Upper lobe of left lung (tissue), 4 donors: Measurements from ENCODE around the gene C5orf63.

Source experiments
- CTCF ChIP-seq, 6 experiments: fragments of 450-650 bp in 4 of 6; fragments of 200-600 bp in 2 of 6; sonication (generic) in 2 of 6; IDR thresholded peaks; one replicate each; pipeline ENCODE4 v1.5.1; 2016 to 2019; ENCODE audit warnings: antibody characterized with exemption in 6 of 6
- POLR2A ChIP-seq, 4 donors: fragments of 450-650 bp; IDR thresholded peaks; one replicate each; pipeline ENCODE4 v1.5.1; 2016 to 2017; ENCODE audit warnings: antibody characterized with exemption in 4 of 4, mild to moderate bottlenecking in 2 of 4

DNA sequence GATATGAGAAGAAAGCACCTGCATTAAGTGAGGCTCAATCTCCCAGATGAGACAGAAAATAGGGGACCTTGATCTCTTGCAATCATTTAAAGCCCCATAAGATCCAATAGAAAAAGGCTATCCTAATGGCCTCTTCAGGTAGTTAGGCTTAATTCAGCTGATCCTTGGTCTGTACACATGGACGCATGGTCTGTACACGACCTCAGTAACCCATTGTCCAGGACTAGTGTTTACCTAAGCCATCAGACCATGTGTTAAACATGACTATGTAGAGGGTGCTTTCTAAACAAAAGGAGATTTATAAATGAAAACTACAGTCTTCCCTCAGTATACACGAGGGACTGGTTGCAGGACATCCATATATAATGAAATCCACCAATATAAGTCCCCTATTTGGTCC, 50.5 kb downstream of the C5orf63 start:
- TF ChIP-seq POLR2A (IDR thresholded peaks at IDR 0.05) (no peak), CTCF (IDR thresholded peaks at IDR 0.05) (no peak)
